ENCODE results near the gene ACTR5.
"Not testable (repeated sequence)": the region's sequence is repeated elsewhere in the genome, so short reads cannot be mapped to it uniquely, and the experiment has no call there.

The ACTR5 gene

GRCh38 chr20:38804682-38805501 is 56.6 kb downstream of the ACTR5 start:
- in situ Hi-C loops (cut with MboI; ENCODE audit: low sequenced_read_pairs), result no loop called here

DNA sequence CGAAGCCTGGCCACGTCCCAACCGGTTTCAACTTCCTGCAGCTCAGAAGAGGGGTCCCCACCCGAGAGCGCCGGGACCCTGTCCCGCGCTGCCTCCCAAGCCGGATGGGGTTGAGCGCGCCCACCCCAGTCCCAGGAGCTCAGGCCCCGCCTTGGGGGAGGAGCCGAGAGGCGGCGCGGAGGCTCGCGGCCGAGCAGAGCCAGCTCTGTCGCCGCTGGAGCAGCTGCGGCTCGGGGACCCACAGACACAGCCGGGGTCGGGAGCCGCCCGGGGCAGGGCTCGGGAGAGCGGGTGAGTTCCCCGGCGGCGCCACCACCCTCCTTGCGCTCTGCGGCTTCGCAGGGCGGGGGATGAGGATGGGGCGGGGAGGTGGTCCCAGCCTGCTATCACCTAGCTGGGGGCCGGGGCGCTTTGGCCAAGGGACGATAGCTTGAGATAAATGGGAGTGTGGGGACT is 57.3 kb downstream of the ACTR5 start, which contains the start of gene PPP1R16B:
Gene PPP1R16B (plus strand): TSS at position 196 of the 456 bp plus-strand sequence. CDS start 30,229 bp downstream, outside the sequence.
- in situ Hi-C loops (cut with MboI; ENCODE audit: low sequenced_read_pairs), result no loop called here

DNA sequence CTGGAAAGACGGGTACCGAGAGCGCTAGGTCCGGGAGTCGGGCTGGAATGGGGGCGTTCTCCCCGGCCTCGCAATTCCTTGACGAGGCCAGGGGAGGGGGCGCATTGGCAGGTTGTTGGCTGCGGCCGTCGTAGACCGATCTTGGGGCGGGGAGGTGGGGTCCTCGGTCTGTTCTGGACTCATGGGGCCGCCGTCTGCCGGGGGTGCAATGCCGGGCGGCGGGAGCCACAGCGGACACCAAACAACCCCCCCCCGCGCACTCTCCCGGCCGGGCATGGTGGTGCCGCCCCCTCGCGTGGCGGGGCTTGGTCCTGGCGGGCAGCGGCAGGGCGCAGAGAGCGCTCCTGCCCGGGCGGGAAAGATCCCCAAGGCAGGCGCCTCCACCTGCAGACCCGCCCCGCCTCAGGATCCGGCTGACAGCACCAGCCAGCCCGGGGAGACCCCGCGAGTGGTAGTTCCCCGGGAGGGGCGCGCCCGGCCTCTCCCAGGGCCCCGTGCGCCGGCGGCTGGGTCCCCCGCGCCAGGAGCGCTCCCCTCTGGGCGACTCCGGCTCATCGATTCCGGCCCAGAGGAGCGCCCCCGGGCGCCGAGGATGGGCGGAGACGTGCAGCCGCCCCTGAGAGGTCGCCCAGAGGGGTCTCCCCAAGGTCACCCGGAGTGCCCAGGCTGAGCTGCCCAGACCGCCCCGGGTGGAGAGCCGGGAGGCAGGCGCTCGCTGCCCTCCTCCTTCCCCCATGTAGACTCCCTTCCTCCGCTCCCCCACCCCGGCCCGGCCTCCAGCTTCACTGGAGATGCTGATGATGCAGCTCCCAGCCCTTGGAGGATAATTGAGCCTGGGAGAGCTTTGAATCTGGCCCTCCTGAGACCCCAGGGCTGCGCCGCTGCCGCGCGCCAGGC is 57.9 kb downstream of the ACTR5 start:
- in situ Hi-C loops (cut with MboI; ENCODE audit: low sequenced_read_pairs), result no loop called here

DNA sequence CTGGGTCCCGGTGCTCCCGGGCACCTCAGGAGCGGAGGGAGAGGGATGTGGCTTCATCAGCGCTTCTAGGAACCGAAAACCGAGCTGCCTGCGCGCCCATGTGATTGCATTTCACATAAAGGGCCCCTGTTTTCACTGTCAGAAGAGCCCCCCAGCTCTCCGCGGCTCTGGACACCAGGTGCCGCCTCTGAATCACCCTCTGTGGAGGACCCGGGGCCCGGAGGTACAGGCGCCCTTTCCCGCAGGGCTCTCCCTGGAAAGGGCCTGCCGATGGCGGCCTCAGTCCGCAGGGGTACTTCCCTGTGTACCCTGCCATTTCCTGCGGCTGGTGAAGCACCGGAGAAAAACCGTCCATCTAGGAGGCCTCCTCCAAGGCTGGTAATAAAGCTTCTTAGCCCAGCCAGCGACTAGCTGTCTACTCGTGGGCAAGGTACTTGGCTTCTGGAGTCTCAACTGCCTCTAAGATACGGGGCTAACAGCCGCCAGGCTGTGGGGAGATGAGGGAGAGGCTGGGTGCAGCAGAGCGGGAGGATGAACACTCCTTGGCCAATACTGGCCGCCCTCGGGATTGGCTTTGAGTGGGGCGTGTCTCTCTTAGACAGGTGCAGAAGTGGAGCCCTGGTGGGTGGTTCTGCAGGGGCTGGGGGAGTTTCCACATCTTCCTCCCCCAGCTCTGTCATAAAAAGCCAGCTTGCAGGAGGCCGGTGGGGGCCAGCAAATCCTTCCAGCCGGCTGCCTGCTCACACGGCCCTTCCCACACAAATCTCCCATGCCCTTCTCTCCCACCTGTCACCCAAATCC is 58.8 kb downstream of the ACTR5 start:
- in situ Hi-C loops (cut with MboI; ENCODE audit: low sequenced_read_pairs), result no loop called here

GRCh38 chr20:38809942-38810341 is 61.7 kb downstream of the ACTR5 start:
- in situ Hi-C loops (cut with MboI; ENCODE audit: low sequenced_read_pairs), result no loop called here

DNA sequence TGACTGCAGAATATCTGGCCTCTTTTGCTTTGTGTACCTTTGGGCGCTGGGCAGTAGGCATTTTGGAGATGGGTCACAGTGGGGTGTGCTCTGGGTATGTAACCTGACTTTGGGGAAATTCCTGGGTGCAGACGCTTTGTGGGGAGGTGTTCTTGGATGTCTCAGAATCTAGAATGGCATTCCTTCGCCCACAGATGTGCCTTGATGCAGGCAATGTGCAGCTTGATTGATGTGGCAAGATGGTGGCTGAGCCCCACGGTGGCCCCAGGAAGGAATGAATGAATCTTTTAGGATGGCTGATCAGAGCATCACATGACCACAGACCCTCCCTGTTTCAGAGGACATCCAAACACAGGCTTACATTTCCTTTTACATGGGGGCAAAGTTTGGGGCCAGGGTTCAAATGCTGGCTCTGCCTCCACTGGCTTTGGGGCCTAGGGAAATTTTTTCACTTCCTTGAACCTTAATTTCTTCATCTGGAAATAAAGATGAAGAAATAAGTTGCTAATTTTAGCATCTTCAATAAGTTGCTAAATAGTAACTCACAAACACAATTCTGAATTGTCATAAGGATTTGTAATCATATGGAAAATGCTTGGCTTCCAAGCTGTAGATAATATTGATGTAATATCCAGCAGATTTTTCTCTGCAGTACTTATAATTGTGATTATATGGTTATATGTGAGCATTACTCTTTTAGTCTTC is 62.8 kb downstream of the ACTR5 start:
- in situ Hi-C loops (cut with MboI; ENCODE audit: low sequenced_read_pairs), result no loop called here

DNA sequence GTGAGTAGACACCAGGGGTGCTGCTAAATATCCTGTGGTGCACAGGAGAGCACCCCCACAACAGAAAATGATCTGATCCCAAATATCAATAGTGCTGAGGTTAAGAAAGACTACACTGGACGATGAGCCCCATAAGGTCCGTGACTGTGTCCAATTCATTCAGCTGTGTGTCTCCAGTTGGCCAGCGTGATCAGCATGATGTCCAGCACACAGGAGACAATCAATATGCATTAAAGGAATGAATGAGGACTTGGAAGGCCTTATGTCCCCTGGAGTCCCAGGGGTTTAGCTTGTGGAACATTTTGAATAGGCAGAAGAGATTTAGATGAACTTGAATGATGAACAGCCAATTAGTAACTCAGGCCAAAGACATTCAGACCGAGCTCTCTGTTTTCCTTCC is 63.5 kb downstream of the ACTR5 start:
- in situ Hi-C loops (cut with MboI; ENCODE audit: low sequenced_read_pairs), result no loop called here

DNA sequence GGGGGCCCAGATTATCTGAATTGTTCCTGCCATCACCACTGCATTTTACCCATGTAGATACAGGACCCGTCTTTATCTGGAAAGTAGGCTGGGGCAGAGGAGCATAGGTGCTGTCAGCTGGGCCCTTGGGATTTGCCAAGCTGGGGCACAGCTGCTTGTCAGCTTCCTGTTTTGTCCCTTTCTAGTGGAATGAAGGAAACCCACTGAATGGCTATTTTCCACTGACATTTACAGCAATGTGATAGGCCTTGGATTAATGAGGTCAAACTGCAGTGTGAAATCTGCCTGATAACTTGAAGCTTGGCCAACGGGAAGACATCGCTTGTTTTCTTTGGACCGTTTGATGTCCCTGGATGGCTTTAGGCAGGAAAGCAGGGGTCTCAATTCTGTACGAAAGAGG is 63.9 kb downstream of the ACTR5 start:
- in situ Hi-C loops (cut with MboI; ENCODE audit: low sequenced_read_pairs), result no loop called here

- in situ Hi-C loops (cut with MboI; ENCODE audit: low sequenced_read_pairs), result no loop called here
Measured at GRCh38 chr20:38812709-38813573, 64.7 kb downstream of the ACTR5 start.

DNA sequence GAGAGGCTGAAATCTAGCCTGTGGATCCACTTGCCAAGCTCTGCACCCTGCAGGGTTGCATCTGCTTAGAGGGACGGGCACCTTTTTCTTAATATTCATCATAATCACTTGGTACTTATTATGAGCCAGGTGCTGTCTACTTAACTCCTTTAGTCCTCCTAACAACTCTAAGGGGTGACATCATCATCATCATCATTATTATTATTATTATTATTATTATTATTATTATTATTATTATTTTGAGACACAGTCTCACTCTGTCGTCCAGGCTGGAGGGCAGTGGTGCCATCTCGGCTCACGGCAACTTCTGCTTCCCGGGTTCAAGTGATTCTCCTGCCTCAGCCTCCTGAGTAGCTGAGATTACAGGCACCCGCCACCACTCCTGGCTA is 65.3 kb downstream of the ACTR5 start:
- in situ Hi-C loops (cut with MboI; ENCODE audit: low sequenced_read_pairs), result not testable (repeated sequence)

GRCh38 chr20:38815446-38815845 is 67.2 kb downstream of the ACTR5 start:
- in situ Hi-C loops (cut with MboI; ENCODE audit: low sequenced_read_pairs), result no loop called here

- in situ Hi-C loops (cut with MboI; ENCODE audit: low sequenced_read_pairs), result no loop called here
Measured at GRCh38 chr20:38818113-38819065, 70.1 kb downstream of the ACTR5 start.

Measured in HL-60/S4 (cell line).